Neural crest cell (in vitro differentiated cells): ENCODE data around the gene TMEM72. TPM values are rescaled to one million over a fixed set of nuclear protein-coding genes. Genes with fewer than 3 reads are reported as not detected.

Experiments used
- DNase-seq: peaks from one replicate; pipeline ENCODE4 v3.0.0; 2021; ENCODE audit warnings: low read depth, mixed read lengths, low spot score
- H3K27ac Mint-ChIP-seq: one replicate; pipeline ENCODE4 v1.8.0; 2021; ENCODE audit warnings: mild to moderate bottlenecking, mixed read lengths; ENCODE audit not compliant: unreplicated experiment
- H3K27me3 Mint-ChIP-seq: 2 replicates; pipeline ENCODE4 v1.8.0; 2021; ENCODE audit warnings: low read depth, mild to moderate bottlenecking, mixed read lengths
- H3K36me3 Mint-ChIP-seq: 2 replicates; pipeline ENCODE4 v1.8.0; 2021; ENCODE audit warnings: low read depth, mild to moderate bottlenecking, mixed read lengths
- H3K4me1 Mint-ChIP-seq: 2 replicates; pipeline ENCODE4 v1.8.0; 2021; ENCODE audit warnings: mixed read lengths
- H3K4me3 Mint-ChIP-seq: one replicate; pipeline ENCODE4 v1.8.0; 2021; ENCODE audit warnings: mild to moderate bottlenecking, mixed read lengths
- H3K9me3 Mint-ChIP-seq: 2 replicates; pipeline ENCODE4 v1.8.0; 2021; ENCODE audit warnings: mixed read lengths
- CTCF ChIP-seq: fragments of 200-600 bp; sonication (generic); conservative IDR thresholded peaks from 2 replicates; pipeline ENCODE4 v1.5.0; 2021; ENCODE audit warnings: antibody characterized with exemption, mild to moderate bottlenecking
- total RNA-seq: library from RNA; stranded (reverse); gene quantifications from 2 replicates; pipeline ENCODE4 v1.2.1, GENCODE V29; 2021

The TMEM72 gene
- total RNA-seq, 1 donor from 2014 or later, result not detected

GRCh38 chr10:44958898-44959246 lies 47.7 kb downstream of the TMEM72 start:
- H3K36me3 Mint-ChIP-seq, result peaks cover 4% of the 10 kb centered on the region
- H3K4me1 Mint-ChIP-seq, result peaks cover 76% of the 10 kb centered on the region
- TF ChIP-seq CTCF, result no peak
- no peaks in the 10 kb centered on the region for H3K27me3 Mint-ChIP-seq
- H3K9me3 Mint-ChIP-seq, result no peaks in the 10 kb centered on the region
- no peak for DNase-seq
- H3K27ac Mint-ChIP-seq, result peak overlapping the region; percentile 69
- H3K4me3 Mint-ChIP-seq, result peak overlapping the region; percentile 92

DNA sequence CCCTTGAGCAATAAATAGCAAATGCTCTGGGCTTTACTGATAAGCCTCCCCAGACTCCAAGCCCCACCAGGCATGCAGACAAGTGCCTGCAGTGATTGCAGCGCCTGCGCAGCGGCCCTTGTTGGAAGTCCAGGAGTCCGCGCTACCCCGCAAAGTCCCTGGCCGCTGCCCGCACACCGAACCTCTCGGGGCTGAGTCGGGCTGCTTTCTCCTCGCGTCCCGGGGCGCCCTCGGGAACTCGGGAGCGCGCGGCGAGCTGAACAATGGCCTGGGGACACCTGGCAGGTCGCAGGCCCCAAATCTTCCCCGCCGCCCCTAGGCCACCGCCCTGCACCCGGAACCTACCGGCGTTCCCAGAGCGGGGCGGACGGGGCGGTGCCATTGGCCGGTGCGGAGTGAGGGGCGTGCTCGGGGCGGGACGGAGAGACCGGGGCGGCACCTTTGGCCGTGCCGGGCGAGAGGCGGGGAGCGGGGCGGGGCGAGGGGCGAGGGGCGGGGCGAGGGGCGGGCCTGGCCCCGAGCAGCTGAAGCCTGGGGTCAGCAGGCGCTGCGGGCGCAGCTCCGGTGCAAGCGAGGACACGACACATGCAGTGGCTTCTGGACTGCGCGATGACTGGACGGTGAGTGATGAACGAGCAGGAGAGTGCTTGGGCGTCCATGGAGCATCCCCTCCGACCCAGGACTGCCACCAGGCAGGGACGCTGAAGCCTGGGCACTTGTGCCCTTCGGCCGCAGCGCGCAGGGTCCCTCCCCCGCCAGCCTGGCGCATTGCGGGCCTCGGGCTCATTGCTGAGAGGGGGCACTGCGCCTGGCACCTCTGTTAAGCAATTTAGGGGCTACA lies 48.3 kb downstream of the TMEM72 start, which contains the start of gene RASSF4:
Gene RASSF4 (plus strand): TSS at position 556 of the 841 bp plus-strand sequence. CDS start 10,401 bp downstream, outside the sequence.
- no peak for TF ChIP-seq CTCF

GRCh38 chr10:44960088-44960460 lies 48.9 kb downstream of the TMEM72 start:
- TF ChIP-seq CTCF, result no peak
- no peaks in the 10 kb centered on the region for H3K9me3 Mint-ChIP-seq
- no peak overlapping the region for H3K27ac Mint-ChIP-seq
- H3K27me3 Mint-ChIP-seq, result no peaks in the 10 kb centered on the region
- no peak for DNase-seq
- peaks cover 77% of the 10 kb centered on the region for H3K4me1 Mint-ChIP-seq
- H3K36me3 Mint-ChIP-seq, result peaks cover 4% of the 10 kb centered on the region
- peak overlapping the region; percentile 84 for H3K4me3 Mint-ChIP-seq

More for the DNA sequence above, 48.3 kb downstream of the TMEM72 start, which contains the start of gene RASSF4:
- H3K36me3 Mint-ChIP-seq, result peaks cover 4% of the 10 kb centered on the region
- no peaks in the 10 kb centered on the region for H3K9me3 Mint-ChIP-seq
- H3K4me1 Mint-ChIP-seq, result peaks cover 76% of the 10 kb centered on the region
- peak within 1 kb of the TSS; percentile 92 for H3K4me3 Mint-ChIP-seq
- peak within 1 kb of the TSS; percentile 69 for H3K27ac Mint-ChIP-seq
- DNase-seq, result peak; percentile 85
- no peaks in the 10 kb centered on the region for H3K27me3 Mint-ChIP-seq

GRCh38 chr10:44960482-44961229 lies 49.5 kb downstream of the TMEM72 start:
- H3K27ac Mint-ChIP-seq, result no peak overlapping the region
- no peaks in the 10 kb centered on the region for H3K9me3 Mint-ChIP-seq
- no peak for TF ChIP-seq CTCF
- H3K4me3 Mint-ChIP-seq, result peak overlapping the region; percentile 84
- DNase-seq, result no peak
- H3K27me3 Mint-ChIP-seq, result no peaks in the 10 kb centered on the region
- H3K36me3 Mint-ChIP-seq, result peaks cover 4% of the 10 kb centered on the region
- H3K4me1 Mint-ChIP-seq, result peaks cover 80% of the 10 kb centered on the region

- TF ChIP-seq CTCF, result no peak
- Mint-ChIP-seq H3K36me3 (peaks cover 1% of the 10 kb centered on the region), H3K27ac (no peak overlapping the region), H3K27me3 (no peaks in the 10 kb centered on the region), H3K4me1 (peaks cover 82% of the 10 kb centered on the region), H3K4me3 (peak overlapping the region; percentile 84), H3K9me3 (no peaks in the 10 kb centered on the region)
- no peak for DNase-seq
Observed at GRCh38 chr10:44961230-44961571, 50.1 kb downstream of the TMEM72 start.
